HG03571 (cell line): ENCODE results near the gene KCNAB2.

Experiments used
- ATAC-seq: cut with Tn5 transposase; IDR thresholded peaks from one replicate; pipeline ENCODE4 v1.9.1; 2021; ENCODE audit not compliant: unreplicated experiment

Gene KCNAB2

DNA sequence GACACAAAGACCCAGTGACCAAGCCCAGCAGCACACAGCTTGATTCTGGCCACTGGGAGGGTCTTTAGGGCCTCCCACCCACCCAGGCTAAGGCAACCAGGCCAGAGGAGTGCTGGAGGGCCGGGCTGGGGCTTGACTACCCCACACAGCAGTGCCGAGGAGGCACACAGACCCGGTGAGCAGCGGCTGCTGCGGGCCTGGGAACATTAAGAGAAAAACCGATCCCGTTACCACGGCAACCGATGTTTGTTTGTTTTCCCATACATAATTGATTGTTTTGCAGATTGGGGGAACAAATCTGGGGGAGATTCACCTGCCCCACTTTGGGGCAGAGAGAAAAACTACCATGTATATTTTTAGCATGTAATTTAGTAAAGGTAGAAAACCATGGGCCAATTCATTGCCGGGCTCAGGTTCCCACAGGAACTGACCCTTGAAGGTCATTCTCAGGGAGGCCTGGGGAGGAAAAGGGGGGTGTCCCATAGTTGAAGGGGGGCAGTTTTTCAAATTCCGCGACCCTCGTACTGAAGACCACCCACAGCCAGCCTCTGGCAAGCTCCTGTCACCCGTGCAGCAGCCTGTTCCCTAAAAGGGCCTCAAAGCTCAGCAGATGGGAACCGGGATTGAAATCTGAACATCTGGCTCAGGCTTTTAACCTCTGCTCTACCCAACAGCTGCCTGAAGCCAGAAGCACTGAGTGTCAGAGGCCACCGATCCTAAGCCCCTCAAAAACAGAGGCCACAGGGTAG lies 99.1 kb downstream of the KCNAB2 start:
- ATAC-seq = no peak

DNA sequence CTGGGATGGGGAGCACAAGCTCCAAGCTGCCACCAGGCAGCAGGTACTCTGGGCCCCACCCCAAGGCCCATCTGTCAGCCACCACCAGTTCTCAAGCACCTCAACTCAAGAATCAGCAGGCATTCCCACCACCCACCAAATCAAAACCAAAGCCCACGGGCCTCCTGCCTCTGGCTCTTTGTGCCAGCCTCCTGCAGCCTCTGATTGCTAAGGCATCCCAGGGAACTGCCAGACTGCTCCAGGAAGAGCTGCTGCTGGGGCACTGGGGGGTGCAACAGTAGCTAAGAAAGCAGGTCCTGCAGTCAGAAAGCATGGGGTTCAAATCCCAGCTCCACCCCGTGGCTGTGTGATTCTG lies 99.7 kb downstream of the KCNAB2 start:
- ATAC-seq = no peak

DNA sequence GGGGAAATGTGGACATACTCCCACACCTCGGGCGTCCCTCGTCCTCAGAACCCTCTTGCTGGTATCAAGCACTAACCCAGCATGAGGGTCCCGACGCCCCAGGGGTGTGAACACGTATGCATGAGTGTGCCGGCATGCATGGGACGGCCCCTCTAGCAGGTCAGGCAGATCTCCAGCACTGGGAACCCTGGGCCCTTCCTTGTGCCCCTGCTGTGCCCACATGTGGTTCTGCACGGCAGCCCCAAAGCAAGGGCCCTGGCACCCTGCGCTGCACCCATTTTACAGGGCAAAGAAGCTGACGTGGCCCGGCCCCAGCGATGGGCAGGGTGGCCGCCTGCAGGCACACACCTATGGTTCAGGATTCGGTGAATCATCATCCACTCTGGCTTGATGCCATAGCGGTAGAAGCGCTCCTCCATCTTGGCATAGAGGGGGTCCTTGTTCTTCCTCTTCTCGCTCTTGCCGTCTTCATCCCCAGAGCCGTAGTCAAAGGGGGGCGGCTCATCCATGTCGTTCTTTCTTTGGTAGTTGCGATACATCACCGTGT lies 100.2 kb downstream of the KCNAB2 start:
- ATAC-seq = no peak

DNA sequence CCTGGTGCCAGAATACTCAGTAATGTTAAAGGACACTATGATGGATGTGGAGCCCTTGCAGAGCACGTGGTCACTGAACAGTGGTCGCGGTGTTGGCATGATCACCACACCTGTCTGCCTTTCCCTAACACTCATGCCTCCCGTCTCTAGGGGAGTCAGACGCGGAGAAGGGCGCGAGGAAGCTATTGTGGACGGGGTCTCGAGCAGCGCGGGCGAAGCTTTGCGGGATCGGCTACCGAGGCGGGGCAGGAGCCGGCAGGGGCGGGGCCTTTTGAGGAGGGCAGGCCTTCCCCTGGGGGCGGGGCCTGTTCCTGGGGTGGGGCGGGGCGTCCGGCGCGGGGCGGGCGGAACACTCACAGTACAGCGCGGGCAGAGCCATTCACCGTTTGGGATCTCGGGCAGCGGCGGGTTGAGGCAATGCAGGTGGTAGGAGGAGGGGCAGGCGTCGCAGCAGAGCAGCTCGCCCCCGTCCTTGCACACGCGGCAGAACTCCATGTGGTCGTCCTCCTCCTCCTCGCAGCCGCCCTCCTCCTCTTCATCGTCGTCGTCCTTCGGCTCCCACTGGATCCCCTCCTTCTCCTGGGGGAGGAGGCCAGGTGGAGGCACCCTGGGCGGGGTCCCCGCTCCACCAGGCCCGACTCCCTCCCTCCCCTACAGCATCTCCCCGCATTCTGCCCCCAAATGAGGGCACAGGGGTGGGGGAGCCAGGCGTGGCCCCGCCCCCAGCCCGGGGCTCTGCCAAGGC lies 103.0 kb downstream of the KCNAB2 start:
- ATAC-seq = no peak

DNA sequence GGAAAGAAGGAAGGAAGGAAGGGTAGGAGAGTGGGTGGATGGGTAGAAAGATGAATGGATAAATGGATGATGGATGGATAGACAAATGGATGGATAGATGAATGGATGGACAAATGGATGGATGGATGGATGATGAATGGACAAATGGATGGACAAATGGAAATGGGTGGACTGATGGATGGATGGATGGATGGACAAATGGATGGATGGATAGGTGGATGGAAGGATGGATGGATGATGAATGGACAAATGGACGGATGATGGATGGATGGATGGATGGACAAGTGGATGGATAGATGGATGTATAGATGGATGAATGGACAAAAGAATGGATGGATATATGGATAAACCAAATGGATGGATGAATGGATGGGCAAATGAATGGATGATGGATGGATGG lies 103.9 kb downstream of the KCNAB2 start:
- no peak for ATAC-seq

DNA sequence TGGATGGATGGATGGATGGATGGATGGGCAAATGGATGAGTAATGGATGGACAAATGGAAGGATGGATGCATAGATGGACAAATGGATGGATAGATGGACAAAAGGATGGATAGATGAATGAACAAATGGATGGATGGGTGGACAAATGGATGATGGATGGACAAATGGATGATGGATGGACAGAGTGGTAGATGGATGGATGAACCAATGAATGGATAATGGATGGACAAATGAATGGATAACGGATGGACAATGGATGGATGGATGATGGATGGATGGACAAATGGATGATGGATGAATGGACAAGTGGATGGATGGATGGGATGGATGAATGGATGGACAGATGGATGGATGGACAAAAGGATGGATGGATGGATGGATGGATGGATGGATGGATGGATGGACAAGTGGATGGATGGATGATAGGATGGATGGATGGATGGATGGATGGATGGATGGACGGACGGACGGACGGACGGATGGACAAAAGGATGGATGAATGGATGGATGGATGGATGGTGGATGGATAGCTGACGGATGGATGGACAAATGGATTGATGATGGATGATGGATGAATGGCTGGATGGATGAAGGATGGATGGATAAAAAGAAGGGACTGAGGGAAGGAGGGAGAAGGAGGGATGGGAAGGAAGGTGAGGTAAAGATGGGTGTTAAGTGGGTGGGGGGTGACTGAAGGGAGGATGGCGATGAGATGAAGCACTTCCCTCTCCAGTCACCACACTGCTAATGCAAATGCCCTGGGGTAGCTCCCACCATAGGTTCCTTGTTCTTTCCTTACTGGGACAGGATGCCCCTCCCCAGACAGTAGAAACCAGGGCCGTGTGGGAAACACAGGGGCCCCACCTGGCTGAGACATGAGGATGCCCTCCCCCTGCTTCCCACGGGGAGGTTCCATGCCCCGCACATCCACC lies 104.6 kb downstream of the KCNAB2 start:
- ATAC-seq = no peak
